GM23338 (cell line): ENCODE data around the gene PARD3. TPM values are rescaled to one million over a fixed set of nuclear protein-coding genes. Genes with fewer than 3 reads are reported as not detected.

Experiments used
- ATAC-seq: fragments of 200-7000 bp; cut with Tn5 transposase; 3 replicates; pipeline ENCODE4 v1.9.1; 2020
- DNase-seq: peaks from one replicate; pipeline ENCODE4 v3.0.0-alpha.2; 2015; ENCODE audit warnings: low spot score
- H2AFZ ChIP-seq: fragments of 200-600 bp; sonication (generic); 2 replicates; pipeline ENCODE4 v1.8.0; 2016; ENCODE audit warnings: antibody characterized with exemption, mild to moderate bottlenecking, moderate library complexity
- H3F3A ChIP-seq: fragments of 200-600 bp; sonication (generic); replicated peaks from 2 replicates; pipeline ENCODE4 v1.8.0; 2017; ENCODE audit warnings: antibody characterized with exemption, mixed run types, low read depth
- H3K27ac ChIP-seq: fragments of 200-600 bp; sonication (generic); 2 replicates; pipeline ENCODE4 v1.6.1; 2016; ENCODE audit warnings: low read depth
- H3K27me3 ChIP-seq: fragments of 200-600 bp; sonication (generic); 2 replicates; pipeline ENCODE4 v1.8.0; 2016; ENCODE audit warnings: mild to moderate bottlenecking, mixed run types, moderate library complexity; ENCODE audit not compliant: insufficient read depth
- H3K36me3 ChIP-seq: fragments of 200-600 bp; sonication (generic); 2 replicates; pipeline ENCODE4 v1.8.0; 2016; ENCODE audit warnings: mild to moderate bottlenecking; ENCODE audit not compliant: insufficient read depth
- H3K4me1 ChIP-seq: fragments of 200-600 bp; sonication (generic); 2 replicates; pipeline ENCODE4 v1.8.0; 2016; ENCODE audit warnings: mild to moderate bottlenecking, moderate library complexity; ENCODE audit not compliant: insufficient read depth
- H3K4me2 ChIP-seq: fragments of 200-600 bp; sonication (generic); 2 replicates; pipeline ENCODE4 v1.7.1; 2017; ENCODE audit warnings: mixed run types
- H3K4me3 ChIP-seq: fragments of 200-600 bp; sonication (generic); 2 replicates; pipeline ENCODE4 v1.6.1; 2016; ENCODE audit warnings: mixed run types
- H3K79me2 ChIP-seq: fragments of 200-600 bp; sonication (generic); replicated peaks from 2 replicates; pipeline ENCODE4 v1.8.0; 2017; ENCODE audit warnings: mild to moderate bottlenecking; ENCODE audit not compliant: insufficient read depth
- H3K9me2 ChIP-seq: fragments of 200-600 bp; sonication (generic); 2 replicates; pipeline ENCODE4 v1.8.0; 2017; ENCODE audit not compliant: insufficient read depth
- H4K20me1 ChIP-seq: fragments of 200-600 bp; sonication (generic); replicated peaks from 2 replicates; pipeline ENCODE4 v1.8.0; 2017; ENCODE audit warnings: mild to moderate bottlenecking; ENCODE audit not compliant: insufficient read depth
- H3K27ac Mint-ChIP-seq: 2 replicates; pipeline ENCODE4 v1.8.0; 2020; ENCODE audit warnings: inconsistent platforms, mild to moderate bottlenecking, moderate library complexity, mixed read lengths
- H3K27me3 Mint-ChIP-seq: 3 replicates; pipeline ENCODE4 v1.8.0; 2022; ENCODE audit warnings: low read depth, mild to moderate bottlenecking, moderate library complexity, mixed read lengths, inconsistent platforms; ENCODE audit not compliant: insufficient read depth, poor library complexity
- H3K36me3 Mint-ChIP-seq: 3 replicates; pipeline ENCODE4 v1.8.0; 2021; ENCODE audit warnings: low read depth, mild to moderate bottlenecking, inconsistent platforms, moderate library complexity, mixed read lengths
- H3K4me1 Mint-ChIP-seq: 3 replicates; pipeline ENCODE4 v1.8.0; 2020; ENCODE audit warnings: mild to moderate bottlenecking, inconsistent platforms, mixed read lengths
- H3K4me3 Mint-ChIP-seq: 3 replicates; pipeline ENCODE4 v1.8.0; 2021; ENCODE audit warnings: moderate library complexity, mild to moderate bottlenecking, inconsistent platforms, mixed read lengths
- H3K9me3 Mint-ChIP-seq: 3 replicates; pipeline ENCODE4 v1.8.0; 2020; ENCODE audit warnings: moderate library complexity, mild to moderate bottlenecking, inconsistent platforms, mixed read lengths
- CREB1 ChIP-seq: fragments of 250-450 bp; sonication (Bioruptor Pico); IDR thresholded peaks from 2 replicates; pipeline ENCODE4 v1.5.0; 2020; ENCODE audit warnings: low read depth, mild to moderate bottlenecking, moderate library complexity
- CTCF ChIP-seq, 2 experiments: fragments of 200-600 bp in 1 of 2; sonication (generic) in 1 of 2; conservative IDR thresholded peaks; 2 replicates each; pipeline versions ENCODE4 v1.5.1 to v1.6.1; 2016 to 2017; ENCODE audit warnings: antibody characterized with exemption in 2 of 2, low read depth in 2 of 2, mild to moderate bottlenecking in 2 of 2, moderate library complexity in 1 of 2
- ETS1 ChIP-seq: IDR thresholded peaks from 2 replicates; pipeline ENCODE4 v1.6.1; 2016; ENCODE audit warnings: antibody characterized with exemption
- EZH2 ChIP-seq: fragments of 200-600 bp; sonication (generic); IDR thresholded peaks from one replicate; pipeline ENCODE4 v1.8.0; 2017; ENCODE audit warnings: antibody characterized with exemption, mild to moderate bottlenecking, low read depth; ENCODE audit not compliant: unreplicated experiment
- EZH2phosphoT487 ChIP-seq: fragments of 200-600 bp; sonication (generic); IDR thresholded peaks from one replicate; pipeline ENCODE4 v1.8.1; 2018; ENCODE audit warnings: antibody characterized with exemption; ENCODE audit not compliant: unreplicated experiment
- JUNB ChIP-seq: IDR thresholded peaks from one replicate; pipeline ENCODE4 v1.6.1; 2016; ENCODE audit warnings: antibody characterized with exemption; ENCODE audit not compliant: unreplicated experiment
- NANOG ChIP-seq: IDR thresholded peaks from 2 replicates; pipeline ENCODE4 v1.6.1; 2016; ENCODE audit warnings: antibody characterized with exemption, borderline replicate concordance
- POLR2AphosphoS5 ChIP-seq: IDR thresholded peaks from 2 replicates; pipeline ENCODE4 v1.6.1; 2016; ENCODE audit warnings: antibody characterized with exemption, low read depth
- REST ChIP-seq: IDR thresholded peaks from one replicate; pipeline ENCODE4 v1.6.1; 2018; ENCODE audit warnings: antibody characterized with exemption; ENCODE audit not compliant: unreplicated experiment
- ZNF114 ChIP-seq: fragments of 250-450 bp; sonication (Bioruptor Pico); IDR thresholded peaks from 2 replicates; pipeline ENCODE4 v1.5.0; 2020; ENCODE audit warnings: mild to moderate bottlenecking, moderate library complexity
- ZNF331 ChIP-seq: fragments of 250-450 bp; sonication (Bioruptor Pico); IDR thresholded peaks from 2 replicates; pipeline ENCODE4 v1.5.0; 2020; ENCODE audit warnings: low read depth, mild to moderate bottlenecking, moderate library complexity
- ZNF462 ChIP-seq: fragments of 250-450 bp; sonication (Bioruptor Pico); IDR thresholded peaks from 2 replicates; pipeline ENCODE4 v1.5.0; 2020; ENCODE audit warnings: mild to moderate bottlenecking, moderate library complexity
- polyA plus RNA-seq: library from polyadenylated mRNA; unstranded; fragments of >200 nt; fragmentation: Nextera tagmentation; extraction: Ambion mirVana; gene quantifications from 2 replicates; pipeline ENCODE4 v1.2.1, GENCODE V29; 2016
- total RNA-seq: library from RNA; depleted of rRNA; stranded (reverse); fragments of >200 nt; shearing (Covaris generic); gene quantifications from 2 replicates; pipeline ENCODE4 v1.2.3, GENCODE V29; 2014

The PARD3 gene
- total and polyA plus RNA-seq, 2 experiments from 2014 or later = 30.2 to 51.4 TPM

GRCh38 chr10:34462993-34463392, 352.1 kb downstream of the PARD3 start:
- Histone ChIP-seq H3K9me2 (no peaks in the 10 kb centered on the region), H3F3A (no peaks in the 10 kb centered on the region), H3K27ac (no peak overlapping the region), H2AFZ (no peak overlapping the region), H3K4me1 (no peaks in the 10 kb centered on the region), H3K4me3 (no peak overlapping the region), H4K20me1 (no peaks in the 10 kb centered on the region; the same call in 1 of the 2 replicates), H3K27me3 (no peaks in the 10 kb centered on the region), H3K4me2 (no peak overlapping the region), H3K79me2 (peaks cover 4% of the 10 kb centered on the region; the same call in 1 of the 2 replicates), H3K36me3 (no peaks in the 10 kb centered on the region)
- DNase-seq (no peak), ATAC-seq (no peak)
- TF ChIP-seq ZNF462 = no peak
- TF ChIP-seq EZH2phosphoT487 = no peak
- TF ChIP-seq ZNF114 (CRISPR knock-in tag) = no peak
- TF ChIP-seq EZH2 = no peak
- TF ChIP-seq NANOG = no peak
- no peak for TF ChIP-seq CTCF (conservative IDR thresholded peaks at IDR 0.05; ENCODE audit: low read depth in 2 of 2)
- no peak for TF ChIP-seq JUNB
- no peak for TF ChIP-seq ZNF331
- TF ChIP-seq CREB1 (CRISPR knock-in tag) = no peak
- TF ChIP-seq POLR2AphosphoS5 = no peak
- TF ChIP-seq REST = no peak
- TF ChIP-seq ETS1 = no peak
- no peak overlapping the region for H3K27ac Mint-ChIP-seq
- H3K27me3 Mint-ChIP-seq = peaks cover 2% of the 10 kb centered on the region
- H3K4me3 Mint-ChIP-seq = no peak overlapping the region
- H3K4me1 Mint-ChIP-seq = no peaks in the 10 kb centered on the region; the same call in 2 of the 3 replicates
- H3K9me3 Mint-ChIP-seq = no peaks in the 10 kb centered on the region
- no peaks in the 10 kb centered on the region; the same call in 2 of the 3 replicates for H3K36me3 Mint-ChIP-seq
